Osteocyte (in vitro differentiated cells): ENCODE measurements around the gene PSAT1. TPM values are rescaled to one million over a fixed set of nuclear protein-coding genes. Genes with fewer than 3 reads are reported as not detected.

Experiments used
- DNase-seq: peaks from one replicate; pipeline ENCODE4 v3.0.0; 2021; ENCODE audit warnings: mixed read lengths; ENCODE audit not compliant: unreplicated experiment; ENCODE audit errors: extremely low spot score
- H3K27ac Mint-ChIP-seq: one replicate; pipeline ENCODE4 v1.8.0; 2021; ENCODE audit warnings: mild to moderate bottlenecking, mixed read lengths; ENCODE audit not compliant: unreplicated experiment
- H3K27me3 Mint-ChIP-seq: one replicate; pipeline ENCODE4 v1.8.0; 2021; ENCODE audit warnings: mixed read lengths; ENCODE audit not compliant: unreplicated experiment
- H3K36me3 Mint-ChIP-seq: one replicate; pipeline ENCODE4 v1.8.0; 2021; ENCODE audit warnings: mixed read lengths; ENCODE audit not compliant: unreplicated experiment
- H3K4me1 Mint-ChIP-seq: one replicate; pipeline ENCODE4 v1.8.0; 2021; ENCODE audit warnings: mixed read lengths; ENCODE audit not compliant: unreplicated experiment
- H3K4me3 Mint-ChIP-seq: one replicate; pipeline ENCODE4 v1.8.0; 2021; ENCODE audit warnings: mild to moderate bottlenecking, moderate library complexity, mixed read lengths; ENCODE audit not compliant: unreplicated experiment
- H3K9me3 Mint-ChIP-seq: one replicate; pipeline ENCODE4 v1.8.0; 2021; ENCODE audit warnings: mixed read lengths; ENCODE audit not compliant: unreplicated experiment
- CTCF ChIP-seq: fragments of 200-600 bp; sonication (generic); IDR thresholded peaks from 2 replicates; pipeline ENCODE4 v1.5.0; 2021; ENCODE audit warnings: antibody characterized with exemption, mild to moderate bottlenecking, moderate library complexity
- total RNA-seq: library from RNA; stranded (reverse); gene quantifications from 2 replicates; pipeline ENCODE4 v1.2.1, GENCODE V29; 2021

The PSAT1 gene
- total RNA-seq, 1 donor from 2014 or later = 171 TPM

- DNase-seq = peak; percentile 53
- H3K27ac Mint-ChIP-seq = no peak overlapping the region
- no peak overlapping the region for H3K4me3 Mint-ChIP-seq
- H3K9me3 Mint-ChIP-seq = no peaks in the 10 kb centered on the region
- TF ChIP-seq CTCF = no peak
- H3K4me1 Mint-ChIP-seq = peaks cover 8% of the 10 kb centered on the region
- H3K36me3 Mint-ChIP-seq = peaks cover 70% of the 10 kb centered on the region
- H3K27me3 Mint-ChIP-seq = no peaks in the 10 kb centered on the region
These were observed 19.4 kb downstream of the PSAT1 start for GRCh38 chr9:78316166-78316892.

GRCh38 chr9:78319197-78320029 lies 22.5 kb downstream of the PSAT1 start:
- Mint-ChIP-seq H3K27me3 (no peaks in the 10 kb centered on the region), H3K9me3 (no peaks in the 10 kb centered on the region), H3K4me1 (peaks cover 14% of the 10 kb centered on the region), H3K27ac (no peak overlapping the region), H3K36me3 (peaks cover 78% of the 10 kb centered on the region), H3K4me3 (no peak overlapping the region)
- no peak for TF ChIP-seq CTCF
- DNase-seq = no peak

- no peak for TF ChIP-seq CTCF
- Mint-ChIP-seq H3K27me3 (no peaks in the 10 kb centered on the region), H3K4me1 (peaks cover 16% of the 10 kb centered on the region), H3K9me3 (no peaks in the 10 kb centered on the region), H3K4me3 (no peak overlapping the region), H3K36me3 (peaks cover 74% of the 10 kb centered on the region), H3K27ac (no peak overlapping the region)
- DNase-seq = no peak
These were observed 23.2 kb downstream of the PSAT1 start for GRCh38 chr9:78320030-78320693.

- H3K36me3 Mint-ChIP-seq = peaks cover 68% of the 10 kb centered on the region
- H3K4me1 Mint-ChIP-seq = peaks cover 22% of the 10 kb centered on the region
- no peak overlapping the region for H3K27ac Mint-ChIP-seq
- TF ChIP-seq CTCF = no peak
- H3K9me3 Mint-ChIP-seq = no peaks in the 10 kb centered on the region
- H3K27me3 Mint-ChIP-seq = no peaks in the 10 kb centered on the region
- no peak overlapping the region for H3K4me3 Mint-ChIP-seq
- no peak for DNase-seq
These were observed 24.1 kb downstream of the PSAT1 start for GRCh38 chr9:78320875-78321496.
